GM19240 (cell line): ENCODE data around the gene LRRC4C.

Source experiments
- DNase-seq: peaks from one replicate; pipeline ENCODE4 v3.0.0; 2011; ENCODE audit warnings: low spot score; ENCODE audit not compliant: insufficient read length

The LRRC4C gene

DNA sequence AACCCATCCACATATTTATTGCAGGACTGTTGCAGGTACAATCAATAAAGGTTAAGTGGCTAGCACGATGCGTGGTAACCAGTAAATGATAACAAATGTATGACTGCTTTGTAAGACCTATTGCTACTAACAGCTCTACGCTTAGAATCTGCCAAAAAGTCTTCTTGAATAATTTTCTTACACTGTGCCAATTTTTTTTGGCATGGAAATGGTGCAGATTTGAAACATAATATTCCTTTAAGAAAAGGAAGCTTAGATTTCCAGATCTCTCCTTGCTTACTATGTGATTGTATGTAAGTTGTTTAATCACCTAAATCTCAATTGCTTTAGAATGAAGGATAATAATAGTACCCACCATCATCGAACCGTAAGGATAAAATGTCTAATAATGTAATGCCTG is 192.0 kb downstream of the LRRC4C start:
- no peak for DNase-seq

DNA sequence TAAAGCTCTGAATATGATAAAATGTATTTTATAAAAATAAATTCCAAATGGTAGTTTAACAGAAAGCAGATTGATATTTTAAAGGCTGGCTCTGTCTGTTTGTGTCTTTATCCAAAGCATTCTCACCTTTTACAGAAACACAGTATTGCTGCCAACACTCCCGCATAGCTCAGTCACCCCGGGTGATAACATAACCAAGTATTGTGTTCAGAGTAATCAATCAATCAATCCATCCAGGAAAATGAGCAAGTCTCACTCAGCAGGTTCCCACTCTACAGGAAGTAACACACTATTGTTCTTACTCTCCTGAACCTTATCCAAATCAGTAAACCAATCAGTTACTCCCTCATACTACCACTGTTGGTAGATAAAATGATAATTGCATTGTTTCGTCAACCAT is 203.4 kb downstream of the LRRC4C start:
- DNase-seq, result no peak

DNA sequence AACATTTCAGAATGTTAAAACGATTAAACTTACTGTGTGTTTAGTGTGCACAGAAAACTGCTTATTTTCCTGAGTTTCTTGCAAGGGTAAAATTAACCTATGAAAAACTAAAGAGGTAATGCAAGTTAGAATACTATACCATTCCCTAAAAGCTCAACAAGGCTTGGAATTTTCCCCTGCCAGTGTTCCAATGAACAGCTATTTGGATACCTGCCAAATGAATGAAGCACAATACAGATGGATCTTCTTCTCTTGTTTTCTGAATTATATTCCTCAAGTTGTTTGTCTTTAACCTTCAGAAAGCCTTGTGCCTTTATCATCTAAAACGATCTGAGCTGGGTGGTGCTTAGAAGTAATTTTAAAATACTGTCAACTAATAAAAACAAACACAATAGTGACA is 204.5 kb downstream of the LRRC4C start:
- DNase-seq, result no peak

DNA sequence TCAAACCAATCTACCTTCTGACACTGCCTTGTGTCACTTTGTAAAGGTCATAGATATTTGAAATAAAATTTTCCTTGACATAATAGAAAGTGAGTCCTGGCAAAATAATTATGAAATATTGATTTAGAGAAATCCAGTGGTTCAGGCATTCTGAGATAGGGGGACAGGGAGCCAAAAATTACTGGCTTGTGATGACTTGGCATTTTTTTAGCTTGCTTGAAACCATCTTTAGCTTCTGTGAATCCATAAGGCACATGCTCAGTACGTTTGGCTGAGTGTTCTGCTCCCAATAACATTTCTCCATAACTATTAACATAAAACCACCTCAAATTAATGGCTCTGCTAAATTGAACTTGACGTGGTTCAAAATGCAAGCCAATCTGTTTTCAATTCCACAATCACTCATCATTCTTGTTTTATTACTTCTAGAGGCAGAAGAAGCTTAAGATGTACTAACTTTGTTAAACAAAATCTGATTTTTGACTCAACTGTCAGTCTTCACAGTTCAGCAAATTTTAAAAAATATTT is 209.0 kb downstream of the LRRC4C start:
- no peak for DNase-seq

DNA sequence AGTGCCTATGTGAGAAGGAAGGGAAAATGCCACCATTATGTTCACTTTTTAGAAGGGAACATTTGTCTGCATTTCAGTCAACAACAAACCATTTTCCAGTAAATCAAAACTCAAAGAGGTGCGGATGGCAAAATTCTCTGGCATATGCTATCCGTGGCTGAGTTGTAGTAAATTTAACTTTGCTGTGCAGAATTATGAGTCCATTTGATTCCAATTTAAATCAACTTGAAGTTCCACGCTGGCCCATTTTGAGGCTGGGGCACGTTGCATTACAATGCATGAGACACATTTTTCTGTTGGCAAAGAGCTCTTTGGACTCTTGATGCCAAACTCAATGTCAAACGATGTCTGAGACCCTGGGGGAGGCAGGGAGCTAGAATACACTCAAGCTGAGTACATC is 211.8 kb downstream of the LRRC4C start:
- no peak for DNase-seq

GRCh38 chr11:41246399-41246745 is 213.1 kb downstream of the LRRC4C start:
- DNase-seq, result no peak

DNA sequence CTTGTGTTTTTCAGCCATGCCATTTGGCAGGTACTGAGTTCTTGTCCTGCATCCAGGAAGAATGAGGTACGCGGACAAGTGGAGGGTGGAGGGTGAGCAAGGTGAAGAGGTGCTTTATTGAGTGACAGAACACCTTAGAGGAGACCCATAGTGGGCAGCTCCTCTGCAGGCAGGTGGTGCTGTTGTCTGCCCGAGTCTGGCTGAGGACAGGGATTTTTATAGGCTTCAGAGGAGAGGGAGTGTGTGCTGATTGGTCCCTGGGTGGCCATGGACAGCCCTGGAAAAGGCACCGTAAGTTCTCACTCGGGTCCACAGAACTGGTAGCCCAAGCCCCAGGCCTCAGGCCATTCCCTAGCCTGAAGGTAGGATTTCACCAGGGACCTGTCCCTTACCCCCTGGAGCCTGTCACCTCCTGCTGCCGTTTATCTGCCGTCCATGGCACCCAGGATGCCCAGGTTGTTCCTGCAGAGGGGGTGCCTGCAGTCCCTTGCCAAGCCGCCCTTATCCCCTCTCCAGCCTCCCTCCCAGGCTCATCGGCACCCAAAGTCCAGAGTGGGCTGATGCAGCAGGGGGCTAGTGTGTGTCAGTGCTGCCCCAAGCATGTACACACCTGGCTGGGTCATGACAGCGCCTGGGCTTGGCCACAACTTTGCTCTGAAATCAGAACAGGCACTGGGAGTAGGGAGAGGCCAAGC is 213.6 kb downstream of the LRRC4C start:
- no peak for DNase-seq

- no peak for DNase-seq
Measured at GRCh38 chr11:41245184-41245583, 214.3 kb downstream of the LRRC4C start.

DNA sequence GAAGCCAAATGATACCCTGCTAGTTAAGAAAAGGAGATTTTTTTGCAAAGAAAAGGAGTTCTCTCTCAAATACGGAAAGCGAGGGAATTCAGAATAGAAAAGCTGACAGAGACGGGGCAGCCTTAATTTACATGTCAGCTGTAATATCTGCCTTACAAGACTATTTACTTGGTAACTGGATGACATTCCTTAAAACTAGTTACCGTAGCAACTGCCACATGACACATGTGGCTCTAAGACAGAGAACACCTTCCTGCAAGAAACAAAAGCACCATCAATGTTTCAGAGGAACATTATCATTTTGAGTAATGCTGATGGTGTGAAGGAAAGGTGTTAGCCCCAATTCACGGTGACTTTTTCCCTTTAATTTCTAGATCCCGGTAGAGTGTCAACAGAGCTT is 222.1 kb downstream of the LRRC4C start:
- DNase-seq, result no peak

DNA sequence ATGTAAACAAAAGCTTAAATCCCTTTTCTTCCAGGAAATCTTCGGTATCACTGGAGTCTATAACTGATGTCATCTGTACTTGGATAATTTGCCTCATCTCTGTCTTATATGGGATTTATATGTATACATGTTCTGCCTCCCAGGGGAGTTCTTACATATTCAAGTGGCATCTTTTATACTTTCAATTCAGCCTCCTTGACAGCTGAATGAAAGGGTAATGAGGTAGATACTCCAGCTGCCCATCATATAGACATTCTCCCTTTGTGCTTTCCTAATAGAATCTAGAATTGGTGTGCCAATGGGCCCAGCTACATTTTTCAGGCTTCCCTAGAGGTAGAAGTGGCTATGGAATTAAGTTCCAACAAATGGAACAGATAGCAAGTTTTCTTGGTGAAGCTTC is 223.8 kb downstream of the LRRC4C start:
- no peak for DNase-seq

- DNase-seq, result no peak
Measured at GRCh38 chr11:41225856-41226633, 233.4 kb downstream of the LRRC4C start.

GRCh38 chr11:41222236-41222635 is 237.2 kb downstream of the LRRC4C start:
- DNase-seq, result no peak

- no peak for DNase-seq
Measured at GRCh38 chr11:41206388-41206787, 253.1 kb downstream of the LRRC4C start.

DNA sequence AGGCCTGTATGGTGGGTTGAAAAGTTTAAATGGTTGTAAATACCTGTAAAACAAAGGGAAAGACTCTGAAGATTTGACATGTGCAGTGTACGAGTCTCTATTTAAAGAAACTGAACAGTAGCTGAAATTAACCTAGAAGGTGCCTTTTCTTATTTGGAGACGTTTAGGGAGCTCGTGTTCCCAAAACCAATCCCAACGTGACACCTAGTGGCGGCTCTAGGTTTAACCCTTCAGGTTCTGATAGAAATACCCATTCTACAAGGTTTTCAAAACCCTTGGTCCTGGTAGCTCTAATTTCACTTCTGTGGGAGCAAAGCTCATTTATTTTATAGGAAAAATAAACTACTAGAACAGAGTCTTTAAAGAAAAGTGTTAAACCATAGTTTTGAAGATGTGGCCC is 258.3 kb downstream of the LRRC4C start:
- DNase-seq, result no peak

- DNase-seq, result no peak
Measured at GRCh38 chr11:41190437-41191082, 268.9 kb downstream of the LRRC4C start.

DNA sequence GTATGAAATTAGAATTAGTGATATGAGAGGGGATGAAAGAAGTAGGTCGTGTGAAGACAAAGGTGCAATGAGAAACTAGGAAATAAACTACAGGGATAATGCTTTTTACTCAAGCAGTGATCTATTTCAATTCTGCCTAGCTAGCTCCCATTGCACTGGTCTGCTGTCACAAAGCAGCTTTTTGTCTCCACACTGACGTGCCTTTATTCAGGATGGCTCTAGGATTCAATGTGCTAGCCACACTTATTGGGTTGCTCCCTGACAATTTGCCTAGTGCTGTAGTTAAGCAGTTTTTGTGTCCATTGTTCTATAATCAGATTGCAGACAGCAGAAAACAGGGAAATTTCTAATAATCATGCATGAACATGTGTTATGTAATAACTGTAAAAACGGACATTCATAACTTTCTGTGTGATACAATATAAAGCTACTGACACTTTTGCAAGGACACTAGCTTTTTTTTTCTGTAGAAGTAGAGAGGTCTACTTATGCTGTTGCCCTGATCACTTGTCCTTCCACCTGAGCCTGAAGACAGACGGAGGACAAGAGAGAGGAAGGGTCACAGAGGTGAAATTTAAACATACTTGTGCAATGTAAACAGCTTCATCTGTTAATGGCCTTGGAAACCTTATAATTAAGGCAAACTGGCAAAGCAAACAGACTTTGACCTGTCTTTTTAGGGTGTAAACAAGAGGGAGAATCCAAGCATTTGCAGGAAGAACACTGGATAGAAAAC is 269.6 kb downstream of the LRRC4C start:
- no peak for DNase-seq

GRCh38 chr11:41177791-41178190 is 281.7 kb downstream of the LRRC4C start:
- DNase-seq, result no peak

DNA sequence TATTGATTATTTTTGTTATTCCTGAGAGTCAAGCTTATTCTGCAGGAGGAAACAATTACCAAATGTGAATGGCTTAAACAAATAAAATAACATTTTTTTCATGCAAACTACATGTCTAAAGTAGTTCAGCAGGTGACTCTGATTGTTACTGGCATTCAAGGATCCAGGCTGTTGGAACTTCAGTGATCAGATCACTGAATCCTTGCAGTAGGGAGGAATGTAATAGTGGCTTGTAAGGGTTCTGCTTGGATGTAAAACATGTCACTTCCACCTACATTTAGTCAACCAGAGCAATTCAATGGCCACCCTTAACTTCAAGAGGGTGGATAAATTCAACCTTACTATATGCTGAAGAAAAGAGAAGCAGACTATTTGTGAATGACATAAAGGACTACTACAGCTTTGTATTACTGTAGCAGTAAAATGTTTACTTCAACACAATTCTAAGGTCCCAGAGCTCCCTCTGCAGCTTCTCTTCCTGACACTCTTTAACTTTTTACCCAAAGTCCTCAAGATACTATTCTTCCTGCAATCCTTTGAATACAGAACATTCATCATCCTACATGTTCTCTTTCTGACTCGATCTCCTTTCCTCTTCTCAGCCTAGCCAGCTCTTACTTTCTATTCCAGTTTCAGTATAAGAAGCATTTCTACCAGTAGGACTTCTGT is 284.0 kb downstream of the LRRC4C start:
- DNase-seq, result no peak

DNA sequence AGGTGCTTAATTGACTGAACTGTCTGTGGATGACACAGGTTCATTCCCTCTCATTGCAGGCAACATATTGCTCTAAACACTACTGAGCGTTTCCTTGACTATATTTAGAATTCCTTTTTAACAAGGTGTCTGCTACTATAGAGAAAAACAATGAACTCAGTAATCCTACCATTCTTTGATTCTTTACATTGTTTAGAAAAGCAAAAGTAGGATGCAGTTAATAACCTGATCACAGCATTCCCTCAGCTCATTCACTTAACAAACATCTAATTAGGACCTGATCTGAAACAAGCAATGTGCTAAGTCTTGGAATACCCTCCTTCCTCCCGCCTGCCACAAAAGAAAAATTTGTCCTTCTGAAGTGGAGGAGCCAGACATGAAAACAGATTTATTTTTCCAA is 313.1 kb downstream of the LRRC4C start:
- DNase-seq, result no peak

- DNase-seq, result no peak
Measured at GRCh38 chr11:41145420-41145819, 314.0 kb downstream of the LRRC4C start.

GRCh38 chr11:41134971-41135370 is 324.5 kb downstream of the LRRC4C start:
- no peak for DNase-seq
